NCI-H1436 (cell line): ENCODE data around the gene PYY.
"Not testable (repeated sequence)": the region's sequence is repeated elsewhere in the genome, so short reads cannot be mapped to it uniquely, and the experiment has no call there.

ENCODE experiments used
- DNase-seq: peaks from one replicate; lab custom pipeline; 2025; lab: John Stamatoyannopoulos, UW

Gene PYY

DNA sequence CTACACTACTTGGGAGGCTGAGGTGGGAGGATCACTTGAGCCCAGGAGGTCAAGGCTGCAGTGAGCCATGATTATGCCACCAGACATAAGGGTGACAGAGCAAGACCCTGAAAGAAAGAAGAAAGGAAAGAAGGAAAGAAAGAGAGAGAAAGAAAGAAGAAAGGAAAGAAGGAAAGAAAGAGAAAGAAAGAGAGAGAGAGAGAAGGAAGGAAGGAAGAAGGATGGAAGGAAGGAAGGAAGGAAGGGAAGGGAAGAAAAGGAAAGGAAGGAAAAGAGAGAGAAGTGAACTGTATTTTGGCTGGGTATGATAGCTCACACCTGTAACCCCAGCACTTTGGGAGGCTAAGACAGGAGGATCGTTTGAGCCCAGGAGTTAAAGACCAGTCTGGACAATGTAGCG is 24.3 kb upstream of the PYY start:
- no peak for DNase-seq

DNA sequence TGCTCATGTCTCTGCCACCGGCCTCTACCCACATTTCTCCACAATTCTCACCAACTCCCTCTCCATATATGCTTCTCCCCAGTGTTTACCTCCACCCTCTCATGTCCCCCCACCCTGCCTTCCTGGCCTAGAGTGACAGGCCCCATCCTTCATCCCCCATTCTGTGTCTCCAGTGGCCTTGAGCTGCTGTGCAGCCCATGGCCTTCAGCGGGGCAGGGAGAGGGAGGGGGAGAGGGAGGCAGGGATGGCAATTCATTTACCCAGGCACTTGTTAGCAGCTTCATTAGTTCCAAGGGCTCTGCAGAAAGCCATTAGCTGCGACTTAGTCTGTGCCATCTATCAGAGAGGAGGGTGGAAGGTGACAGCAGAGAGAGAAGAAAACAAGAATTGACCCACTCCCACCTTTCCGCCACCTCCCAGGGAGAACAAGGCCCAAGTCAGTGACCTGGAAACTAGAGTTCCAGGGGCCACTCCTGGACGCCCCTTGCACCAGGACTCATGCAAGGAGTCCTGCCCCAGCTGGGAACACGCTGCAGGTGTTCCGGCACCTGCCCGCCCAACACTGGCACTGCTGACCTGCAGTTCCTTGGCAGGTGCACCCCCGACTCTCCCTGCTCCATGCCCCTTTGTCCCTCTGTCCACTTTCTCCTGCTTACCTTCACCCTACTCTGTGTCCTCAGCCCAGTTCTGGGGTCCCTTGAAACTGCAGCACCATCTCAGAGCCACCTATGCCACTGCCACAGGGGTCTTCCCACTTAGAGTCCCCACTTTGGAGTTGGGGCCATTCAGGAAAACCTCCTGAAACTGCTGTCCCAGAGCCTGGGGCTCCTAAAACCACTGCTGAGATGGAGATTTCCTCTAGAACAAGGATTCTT is 23.5 kb upstream of the PYY start:
- DNase-seq: no peak

DNA sequence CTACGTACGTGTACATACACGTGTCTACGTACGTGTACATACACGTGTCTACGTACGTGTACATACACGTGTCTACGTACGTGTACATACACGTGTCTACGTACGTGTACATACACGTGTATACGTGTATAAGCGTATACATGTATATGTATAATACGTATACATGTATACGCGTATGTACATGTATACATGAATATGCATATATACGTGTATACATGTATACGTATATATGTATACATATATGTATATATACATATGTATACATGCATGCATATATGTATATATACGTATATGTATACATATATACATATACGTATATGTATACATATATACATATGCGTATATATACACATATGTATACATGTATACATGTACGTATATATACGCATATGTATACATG is 22.2 kb upstream of the PYY start:
- no peak for DNase-seq

DNA sequence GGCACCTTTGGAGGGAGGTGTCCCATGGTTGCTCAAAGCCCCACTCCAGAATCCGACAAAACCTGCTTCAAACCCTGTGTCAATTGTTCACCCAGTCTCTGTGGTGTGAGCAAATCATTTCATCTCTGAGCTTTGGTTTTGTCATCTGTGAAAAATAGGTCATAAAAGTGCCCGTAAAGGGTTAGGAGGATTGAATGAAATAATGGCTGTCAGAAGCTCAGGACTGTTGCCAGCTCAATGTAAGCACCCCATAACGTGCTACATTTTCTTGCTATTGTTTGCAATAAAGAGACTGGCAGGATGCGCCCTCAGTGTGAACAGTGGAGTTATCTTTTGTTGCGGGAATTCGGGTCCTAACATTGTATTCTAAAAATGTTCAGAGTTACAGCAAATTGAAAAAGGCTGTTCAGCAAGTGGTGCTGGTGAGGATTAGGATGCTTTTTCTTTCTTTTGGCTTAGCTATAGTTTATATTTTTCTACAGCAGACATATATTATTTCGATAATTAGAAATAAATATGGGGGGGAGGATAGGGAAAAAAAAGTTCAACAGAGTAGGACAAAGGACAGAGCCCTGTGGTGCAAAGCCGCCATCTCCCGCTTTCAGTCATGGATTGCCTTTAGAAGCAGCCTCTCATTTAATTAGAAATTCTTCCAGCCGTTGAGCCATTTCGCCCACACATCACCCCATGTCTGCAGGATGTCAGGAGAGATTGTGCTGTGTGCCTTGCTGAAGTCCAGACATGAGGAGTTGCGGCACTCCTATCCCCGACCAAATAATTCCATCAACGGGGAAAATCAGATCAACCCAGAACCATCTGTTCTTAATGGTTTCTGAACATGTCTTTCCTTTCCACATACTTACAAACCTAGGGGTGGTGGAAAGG is 20.9 kb upstream of the PYY start:
- DNase-seq: no peak

DNA sequence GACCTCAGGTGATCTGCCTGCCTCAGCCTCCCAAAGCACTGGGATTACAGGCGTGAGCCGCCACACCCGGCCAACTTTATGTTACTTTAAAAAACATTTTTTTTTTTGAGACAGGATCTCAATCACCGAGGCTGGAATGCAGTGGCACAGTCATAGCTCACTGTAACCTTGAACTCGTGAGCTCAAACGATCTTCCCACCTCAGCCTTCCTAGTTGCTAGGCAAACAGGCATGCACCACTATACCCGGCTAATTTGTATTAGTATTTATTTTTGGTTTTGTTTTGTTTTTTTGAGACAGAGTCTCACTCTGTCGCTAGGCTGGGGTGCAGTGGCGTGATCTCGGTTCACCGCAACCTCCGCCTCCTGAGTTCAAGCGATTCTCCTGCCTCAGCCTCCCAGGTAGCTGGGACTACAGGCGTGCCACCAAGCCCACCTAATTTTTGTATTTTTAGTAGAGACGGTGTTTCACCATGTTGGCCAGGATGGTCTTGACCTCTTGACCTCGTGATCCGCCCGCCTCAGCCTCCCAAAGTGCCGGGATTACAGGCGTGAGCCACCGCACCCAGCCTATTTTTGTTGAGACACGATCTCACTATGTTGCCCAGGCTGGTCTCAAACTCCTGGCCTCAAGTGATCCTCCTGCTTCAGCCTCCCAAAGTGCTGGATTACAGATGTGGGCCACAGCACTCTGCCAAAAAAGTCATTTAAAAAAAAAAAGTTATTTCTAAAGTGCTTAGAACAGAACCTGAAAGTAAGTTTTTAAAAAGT is 18.9 kb upstream of the PYY start:
- not testable (repeated sequence) for DNase-seq

DNA sequence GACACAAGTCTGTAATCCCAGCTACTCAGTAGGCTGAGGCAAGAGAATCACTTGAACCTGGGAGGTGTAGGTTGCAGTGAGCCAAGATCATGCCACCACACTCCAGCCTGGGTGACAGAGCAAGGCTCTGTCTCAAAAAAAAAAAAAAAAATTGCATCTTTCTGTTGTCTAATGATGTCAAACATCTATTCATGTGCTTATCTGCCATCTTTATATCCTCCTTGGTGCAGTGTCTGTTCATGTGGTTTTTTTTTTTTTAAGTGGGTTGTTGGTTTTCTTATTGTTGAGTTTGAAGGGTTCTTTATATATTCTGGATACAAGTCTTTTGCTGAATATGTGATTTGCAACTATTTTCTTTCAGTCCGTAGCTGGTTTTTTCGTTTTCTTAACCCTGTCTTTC is 17.7 kb upstream of the PYY start:
- not testable (repeated sequence) for DNase-seq

DNA sequence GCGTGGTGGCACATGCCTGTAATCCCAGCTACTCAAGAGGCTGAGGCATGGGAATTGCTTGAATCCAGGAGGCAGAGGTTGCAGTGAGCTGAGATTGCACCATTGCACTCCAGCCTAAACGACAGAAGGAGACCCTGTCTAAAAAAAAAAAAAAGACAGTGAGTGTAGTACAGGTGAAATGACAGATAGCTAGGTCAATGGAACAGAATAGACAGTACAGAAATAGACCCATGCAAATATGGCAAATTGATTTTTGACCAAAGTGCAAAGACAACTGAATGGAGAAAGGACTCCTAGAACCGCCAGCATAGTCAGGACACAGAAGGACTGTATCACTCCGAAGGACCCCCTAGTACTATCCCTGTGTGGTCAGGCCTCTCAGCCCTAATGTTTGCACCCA is 16.6 kb upstream of the PYY start:
- DNase-seq: no peak

DNA sequence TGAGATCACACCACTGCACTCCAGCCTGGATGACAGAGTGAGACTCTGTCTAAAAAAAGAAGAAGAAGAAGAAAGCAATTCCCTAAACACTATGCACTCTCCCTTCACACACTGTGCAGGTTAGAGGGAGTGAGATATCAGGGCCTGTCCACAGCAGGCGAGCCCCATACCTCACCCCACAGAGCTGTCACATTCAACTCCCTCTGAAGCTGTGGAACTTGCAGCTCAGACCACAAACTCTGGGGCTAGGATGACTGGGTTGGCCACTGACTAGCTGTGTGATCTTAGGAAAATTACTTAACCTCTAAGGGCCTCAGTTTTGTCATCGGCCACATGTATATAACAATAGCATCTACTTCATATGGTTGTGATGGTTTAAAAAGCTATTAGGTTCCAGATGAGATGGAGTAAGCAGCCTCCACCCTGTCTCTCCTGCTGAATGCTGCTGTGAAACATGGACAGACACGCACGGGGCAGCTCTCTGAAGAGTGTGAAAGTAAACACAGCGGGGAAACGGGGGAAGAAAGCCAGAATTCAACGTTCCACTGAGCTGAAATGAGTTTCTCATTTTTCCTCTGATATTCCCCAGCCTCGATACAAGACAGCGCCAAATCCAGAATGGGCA is 13.6 kb upstream of the PYY start:
- no peak for DNase-seq

DNA sequence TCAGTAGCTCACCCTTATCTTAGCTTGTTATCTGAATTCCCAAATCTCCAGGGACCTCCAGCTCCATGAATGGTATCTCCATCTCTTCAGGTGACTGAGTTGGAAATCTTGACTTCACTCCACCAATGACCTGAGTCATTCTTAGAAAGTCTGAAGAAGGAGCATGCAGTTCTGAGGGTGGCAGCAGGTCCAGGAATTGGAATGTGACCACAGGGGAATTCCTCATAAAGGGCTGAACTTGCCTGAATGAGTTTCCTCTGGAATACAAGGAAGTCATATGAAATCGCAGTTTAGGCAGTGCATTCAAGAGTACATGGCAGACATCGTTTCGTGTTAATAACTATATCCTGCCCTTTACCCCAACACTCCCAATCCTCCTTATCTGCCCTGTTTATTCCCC is 12.5 kb upstream of the PYY start:
- no peak for DNase-seq

DNA sequence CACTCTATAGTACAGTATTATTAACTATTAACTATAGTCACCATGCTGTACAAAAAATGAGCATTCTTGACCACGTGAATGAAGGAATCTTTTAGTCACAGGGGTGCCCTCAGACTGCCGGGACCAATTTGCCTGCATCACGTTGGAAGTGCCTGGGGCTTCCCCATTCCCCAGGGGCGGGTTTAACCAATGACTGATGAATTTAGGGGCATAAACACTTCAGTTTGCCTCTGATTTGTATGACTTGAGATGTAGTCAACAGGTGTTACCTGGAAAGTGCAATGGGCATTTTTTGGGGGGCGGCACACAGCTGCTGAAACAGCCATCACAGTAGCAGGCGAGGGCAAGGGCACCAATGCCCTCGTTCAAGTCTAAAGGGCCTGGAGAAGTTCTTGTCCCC is 8.7 kb upstream of the PYY start:
- no peak for DNase-seq

DNA sequence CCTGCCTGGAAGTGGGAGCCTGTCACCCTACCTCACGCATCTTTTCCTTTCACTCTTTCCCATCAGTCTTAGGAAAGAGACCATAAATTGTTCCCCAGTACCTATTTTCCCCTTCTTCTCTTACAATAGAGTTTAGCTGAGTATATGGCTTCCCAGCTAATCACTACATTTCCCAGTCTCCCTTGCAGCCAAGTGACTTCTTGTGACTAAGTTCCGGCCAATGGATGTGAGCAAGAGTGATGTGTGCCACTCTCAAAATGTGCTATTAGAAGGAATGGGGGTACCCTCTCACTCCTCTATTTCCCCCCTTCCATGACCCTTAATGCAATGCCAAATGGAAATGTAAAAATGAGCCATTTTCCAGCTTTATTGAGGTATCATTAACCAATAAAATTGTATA is 8.2 kb upstream of the PYY start:
- DNase-seq: no peak

DNA sequence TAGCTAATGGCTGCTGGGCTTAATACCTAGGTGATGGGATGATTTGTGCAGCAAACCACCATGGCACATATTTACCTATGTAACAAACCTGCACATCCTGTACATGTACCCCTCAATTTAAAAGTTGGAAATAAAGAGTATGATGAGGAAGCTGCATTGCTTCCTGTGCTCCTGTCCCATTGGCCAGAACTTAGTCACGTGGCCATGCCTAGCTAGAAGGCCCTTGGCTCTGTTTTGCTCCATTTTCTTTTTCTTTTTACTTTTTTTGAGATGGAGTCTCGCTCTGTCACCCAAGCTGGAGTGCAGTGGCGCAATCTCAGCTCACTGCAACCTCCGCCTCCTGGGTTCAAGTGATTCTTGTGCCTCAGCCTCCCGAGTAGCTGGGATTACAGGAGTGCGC is 7.6 kb upstream of the PYY start:
- DNase-seq: not testable (repeated sequence)

DNA sequence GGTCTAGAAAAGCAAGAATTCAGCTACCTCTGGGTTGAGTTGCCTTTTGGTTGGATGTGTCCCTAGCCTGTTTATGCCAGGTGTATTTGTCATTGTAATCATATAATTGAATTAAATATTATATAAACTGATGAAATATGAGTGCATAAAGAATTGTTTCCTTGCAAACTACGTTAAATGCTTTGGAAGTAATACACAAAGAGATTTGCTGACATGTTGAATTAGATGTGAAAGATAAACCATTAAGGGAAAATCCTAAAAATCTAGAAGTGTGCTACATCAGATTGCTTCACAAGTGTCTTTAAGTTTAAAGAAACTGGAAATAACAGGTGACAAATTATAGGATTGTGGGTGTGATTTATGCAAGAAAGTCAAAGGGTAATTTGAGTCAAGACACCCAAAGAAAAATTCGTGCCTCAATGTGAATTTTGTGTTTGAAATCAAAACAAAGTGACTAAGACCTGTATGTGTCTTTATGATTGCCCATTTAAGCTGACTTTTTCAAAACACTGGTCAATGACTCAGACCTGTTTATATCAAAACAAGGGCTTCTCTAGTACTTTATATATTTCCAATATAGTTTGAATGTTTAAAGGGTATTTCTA is 5.1 kb upstream of the PYY start:
- DNase-seq: no peak

DNA sequence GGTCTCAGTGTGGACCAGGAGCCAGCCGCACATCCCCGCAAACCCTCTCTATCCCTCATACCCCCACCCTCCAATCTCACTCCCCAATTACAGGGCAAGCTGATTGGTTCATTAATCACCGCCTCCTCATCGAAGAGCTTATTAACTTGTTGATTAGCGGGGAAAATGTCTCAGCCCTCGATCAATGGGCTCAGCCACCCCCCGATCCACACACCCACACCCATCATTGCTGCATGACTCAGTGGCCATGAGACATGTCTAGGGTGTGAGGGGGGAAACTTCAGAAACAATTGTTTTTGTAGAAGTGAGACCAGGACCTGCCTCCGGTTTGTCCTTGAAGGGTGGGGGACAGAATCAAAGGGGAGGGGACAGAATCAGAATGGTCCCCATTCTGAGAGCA is 2.5 kb upstream of the PYY start:
- no peak for DNase-seq

DNA sequence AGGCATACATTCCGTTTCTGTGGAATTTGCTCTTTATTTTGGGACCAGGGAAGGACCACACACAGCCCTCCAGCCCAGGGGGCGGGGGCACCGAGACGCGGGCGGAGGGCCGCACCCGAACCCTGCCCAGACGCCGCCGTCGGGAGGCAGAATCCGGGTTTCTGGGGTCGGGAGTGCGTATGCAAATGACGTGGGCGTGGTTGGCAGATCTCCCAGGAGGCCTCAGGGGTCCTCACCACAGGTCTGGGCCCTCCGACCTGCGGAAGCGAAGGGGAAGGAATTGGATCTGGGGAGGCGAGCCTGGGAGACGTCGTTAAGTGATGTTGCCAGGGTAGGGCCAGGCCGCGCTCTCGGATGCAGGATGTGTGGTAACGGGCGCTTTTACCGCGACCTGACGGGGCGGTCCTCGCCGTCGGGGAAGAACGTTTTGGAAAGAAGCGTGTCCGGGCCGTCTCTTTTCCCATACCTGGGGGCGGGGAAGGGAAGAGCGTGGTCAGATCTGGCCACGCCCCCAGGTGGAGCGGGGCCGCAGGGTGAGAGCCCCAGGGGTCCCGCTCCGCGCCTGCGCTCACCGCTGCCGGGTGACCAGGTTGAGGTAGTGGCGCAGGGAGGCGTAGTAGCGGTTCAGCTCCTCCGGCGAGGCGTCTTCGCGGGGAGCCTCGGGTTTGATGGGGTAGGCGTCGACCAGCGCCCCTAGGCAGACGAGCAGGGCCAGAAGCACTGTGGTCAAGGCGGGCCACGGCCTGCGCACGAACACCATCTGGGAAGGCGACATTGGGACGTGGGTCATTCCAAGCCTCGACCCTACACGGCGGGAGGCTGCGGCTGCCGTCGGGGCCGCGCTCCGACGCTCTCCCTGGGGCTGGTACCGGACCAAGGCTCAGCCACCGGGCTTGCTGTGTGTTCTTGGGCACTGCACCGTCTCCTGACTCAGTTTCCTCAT is 745 bp downstream of the PYY start:
- no peak for DNase-seq

DNA sequence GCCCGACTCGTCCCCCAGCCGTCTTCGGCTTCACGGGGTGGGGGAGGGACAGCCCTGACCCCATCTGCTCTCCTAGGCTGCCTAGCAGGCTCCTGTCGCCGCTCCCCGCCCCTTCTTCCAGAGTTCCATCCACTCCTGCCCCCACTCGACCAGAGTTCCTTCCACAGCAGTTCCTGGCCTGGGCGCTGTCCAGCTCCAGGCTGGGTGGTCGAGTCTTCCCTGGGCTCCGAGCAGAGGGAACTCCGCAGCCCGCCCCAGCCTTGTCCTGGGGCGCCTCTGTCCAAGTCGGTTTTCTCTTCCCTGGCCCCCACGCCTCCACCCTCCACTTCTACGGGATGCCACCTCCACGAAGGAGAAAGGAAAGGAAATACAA is 1.4 kb downstream of the PYY start:
- DNase-seq: no peak

DNA sequence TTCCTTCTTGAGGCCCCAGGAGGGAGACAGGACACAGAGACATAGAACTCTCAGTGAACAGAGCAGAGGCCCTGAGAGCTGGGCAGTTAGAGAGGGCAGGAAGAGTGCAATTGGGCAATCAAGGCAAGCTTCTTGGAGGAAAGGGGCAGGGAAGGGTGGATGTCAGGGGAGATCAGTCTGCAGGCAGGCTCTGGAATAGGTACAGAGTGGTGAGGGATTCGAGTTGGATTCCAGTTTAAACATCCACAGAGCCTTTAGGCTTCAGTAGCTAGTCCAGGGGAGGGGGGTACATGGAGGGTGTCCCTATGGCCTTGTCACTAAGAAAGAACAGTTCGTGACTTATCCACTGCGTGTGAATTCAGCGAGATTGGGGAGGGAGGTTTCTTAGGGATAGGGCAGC is 2.0 kb downstream of the PYY start:
- no peak for DNase-seq

DNA sequence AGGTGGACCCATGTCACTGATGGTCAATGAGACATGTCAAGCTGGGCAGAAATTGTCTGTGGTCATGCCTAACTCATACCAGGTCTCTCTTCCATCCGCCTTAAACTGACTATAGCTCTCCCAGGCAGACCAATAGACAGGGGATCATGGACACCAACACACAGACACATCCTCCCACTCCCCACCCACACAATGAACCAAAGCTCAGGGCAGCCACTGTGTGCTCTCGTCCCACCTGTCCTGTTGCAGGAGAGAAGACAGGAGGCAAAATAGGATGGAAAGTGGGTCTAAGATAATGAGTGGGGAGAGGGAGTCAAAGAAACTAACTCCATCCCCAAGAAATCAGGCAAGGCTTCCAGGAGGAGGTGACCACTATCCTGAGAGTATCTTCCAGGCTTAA is 3.2 kb downstream of the PYY start:
- no peak for DNase-seq

DNA sequence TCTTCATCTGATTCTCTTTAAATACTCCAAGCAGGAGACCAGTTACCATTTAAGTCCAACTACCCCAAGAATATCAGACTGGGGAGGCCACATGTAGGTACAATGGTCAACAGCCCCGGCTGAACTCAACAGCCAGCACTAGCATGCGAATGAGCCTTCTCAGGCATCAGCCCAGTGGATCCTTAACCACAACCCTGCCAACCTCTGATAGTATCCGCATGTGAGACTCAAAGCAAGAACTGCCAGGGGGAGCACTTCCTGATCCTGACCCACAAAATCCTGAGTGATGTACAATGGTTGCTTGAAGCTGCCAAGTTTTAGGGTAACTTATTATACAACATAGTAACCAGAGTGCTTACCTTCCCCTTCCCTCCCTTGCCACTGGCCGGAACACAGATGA is 4.0 kb downstream of the PYY start:
- DNase-seq: no peak

DNA sequence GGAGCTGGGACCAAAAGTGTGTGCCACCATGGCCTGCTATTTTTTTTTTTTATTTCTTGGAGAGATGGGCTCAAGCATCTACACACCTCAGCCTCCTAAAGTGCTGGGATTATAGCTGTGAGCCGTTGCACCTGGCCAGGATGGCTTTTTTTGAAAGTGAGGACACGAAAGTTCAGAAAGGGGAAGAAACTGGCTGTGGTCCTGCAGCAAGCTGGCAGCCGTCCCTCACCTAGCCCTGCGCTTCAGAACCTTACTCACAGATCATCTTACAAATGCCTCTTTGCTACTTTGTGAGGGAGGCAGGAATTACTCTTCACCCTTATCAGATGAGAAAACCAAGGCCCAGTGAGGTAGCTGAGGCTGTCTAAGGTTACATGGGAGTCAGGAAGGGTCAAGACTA is 7.0 kb downstream of the PYY start:
- DNase-seq: no peak
